MCF 10A (cell line): ENCODE measurements around the gene SAMD13. TPM values are rescaled to one million over a fixed set of nuclear protein-coding genes. Genes with fewer than 3 reads are reported as not detected.

Experiments
- BruUV-seq: library from RNA; stranded (reverse); fragments of 400-500 nt; replicated peaks from 2 replicates; lab custom pipeline; 2021; lab: Mats Ljungman, UMichigan
- CTCF ChIA-PET: fragments of 300-600 bp; sonication (Branson Sonifier 250); formaldehyde crosslinking; extraction: SDS; loops from one replicate; lab custom pipeline; 2021; ENCODE audit warnings: antibody characterized with exemption, inconsistent platforms; lab: Yijun Ruan, JAX
- POLR2A ChIA-PET: fragments of 300-600, 350-650 bp; sonication (Branson Sonifier 250); formaldehyde crosslinking; extraction: SDS; loops from one replicate; lab custom pipeline; 2020; ENCODE audit warnings: antibody characterized with exemption, inconsistent platforms; lab: Yijun Ruan, JAX
- DNase-seq: peaks from one replicate; pipeline ENCODE4 v3.0.0-alpha.2; 2018; ENCODE audit not compliant: unreplicated experiment
- H3K27ac Mint-ChIP-seq: one replicate; pipeline ENCODE4 v1.8.0; 2022; ENCODE audit warnings: mild to moderate bottlenecking, low read depth, mixed read lengths; ENCODE audit not compliant: unreplicated experiment
- H3K27me3 Mint-ChIP-seq: one replicate; pipeline ENCODE4 v1.8.0; 2022; ENCODE audit warnings: mixed read lengths; ENCODE audit not compliant: insufficient read depth, unreplicated experiment
- H3K36me3 Mint-ChIP-seq: one replicate; pipeline ENCODE4 v1.8.0; 2022; ENCODE audit warnings: mild to moderate bottlenecking, moderate library complexity, mixed read lengths; ENCODE audit not compliant: insufficient read depth, unreplicated experiment
- H3K4me1 Mint-ChIP-seq: one replicate; pipeline ENCODE4 v1.8.0; 2022; ENCODE audit warnings: mixed read lengths; ENCODE audit not compliant: insufficient read depth, unreplicated experiment
- H3K4me3 Mint-ChIP-seq: one replicate; pipeline ENCODE4 v1.8.0; 2022; ENCODE audit warnings: mild to moderate bottlenecking, moderate library complexity, mixed read lengths; ENCODE audit not compliant: unreplicated experiment
- H3K9me3 Mint-ChIP-seq: one replicate; pipeline ENCODE4 v1.8.0; 2022; ENCODE audit warnings: mixed read lengths; ENCODE audit not compliant: unreplicated experiment
- CTCF ChIP-seq: fragments of 200-600 bp; IDR thresholded peaks from one replicate; pipeline ENCODE4 v1.8.0; 2022; ENCODE audit warnings: antibody characterized with exemption, mild to moderate bottlenecking; ENCODE audit not compliant: unreplicated experiment
- intact Hi-C: fragments of 100-400 bp; cut with micrococcal nuclease; formaldehyde crosslinking; loops from 2 replicates; pipeline ENCODE4 v1.14.1; 2022
- total RNA-seq: library from RNA; stranded (reverse); gene quantifications from 2 replicates; pipeline ENCODE4 v1.2.3, GENCODE V29; 2022

The SAMD13 gene
- total RNA-seq, 1 experiment from 2014 or later, result 1.3 TPM

GRCh38 chr1:84377480-84378095, 76.1 kb downstream of the SAMD13 start:
- BruUV-seq, result no TSS peak
- intact Hi-C loops, result no loop called here

GRCh38 chr1:84379138-84379916, 77.8 kb downstream of the SAMD13 start:
- Mint-ChIP-seq H3K4me1 (no peaks in the 10 kb centered on the region), H3K36me3 (no peaks in the 10 kb centered on the region), H3K27me3 (no peaks in the 10 kb centered on the region), H3K4me3 (no peak overlapping the region), H3K9me3 (no peaks in the 10 kb centered on the region), H3K27ac (no peak overlapping the region)
- intact Hi-C loops, result no loop called here
- ChIA-PET CTCF (interaction anchor here (0.6 to 1.1 kb wide), 4 partner anchors 53 to 65 kb away, joined by 3 to 4 read pairs (median 3); no protein-coding TSS in a partner anchor), POLR2A (interaction anchor here (0.6 kb wide), 1 partner anchor 92 kb away, joined by 3 read pairs; no protein-coding TSS in a partner anchor)
- no TSS peak for BruUV-seq
- DNase-seq, result peak; percentile 27
- TF ChIP-seq CTCF, result no peak

More at GRCh38 chr1:84377480-84378095, 76.1 kb downstream of the SAMD13 start:
- ChIA-PET POLR2A (interaction anchor here (0.6 to 1.0 kb wide), 3 partner anchors 13 to 370 kb away, joined by 3 to 5 read pairs (median 3); no protein-coding TSS in a partner anchor), CTCF (no interaction called here)
- Mint-ChIP-seq H3K4me3 (no peak overlapping the region), H3K36me3 (no peaks in the 10 kb centered on the region), H3K4me1 (no peaks in the 10 kb centered on the region), H3K27me3 (no peaks in the 10 kb centered on the region), H3K9me3 (no peaks in the 10 kb centered on the region), H3K27ac (no peak overlapping the region)
- TF ChIP-seq CTCF, result no peak
- peak; percentile 57 for DNase-seq

GRCh38 chr1:84379917-84380180, 78.3 kb downstream of the SAMD13 start:
- no peaks in the 10 kb centered on the region for H3K36me3 Mint-ChIP-seq
- H3K27me3 Mint-ChIP-seq, result no peaks in the 10 kb centered on the region
- H3K27ac Mint-ChIP-seq, result no peak overlapping the region
- no peaks in the 10 kb centered on the region for H3K9me3 Mint-ChIP-seq
- TF ChIP-seq CTCF, result no peak
- no TSS peak for BruUV-seq
- H3K4me3 Mint-ChIP-seq, result no peak overlapping the region
- no peak for DNase-seq
- ChIA-PET POLR2A (no interaction called here), CTCF (interaction anchor here (1.1 kb wide), 1 partner anchor 54 kb away, joined by 4 read pairs; no protein-coding TSS in a partner anchor)
- no peaks in the 10 kb centered on the region for H3K4me1 Mint-ChIP-seq
- intact Hi-C loops, result no loop called here

- ChIA-PET POLR2A (no interaction called here), CTCF (no interaction called here)
- Mint-ChIP-seq H3K4me1 (no peaks in the 10 kb centered on the region), H3K36me3 (no peaks in the 10 kb centered on the region), H3K4me3 (no peak overlapping the region), H3K27ac (no peak overlapping the region), H3K9me3 (no peaks in the 10 kb centered on the region), H3K27me3 (no peaks in the 10 kb centered on the region)
- intact Hi-C loops, result no loop called here
- TF ChIP-seq CTCF, result no peak
- DNase-seq, result no peak
- no TSS peak for BruUV-seq
Measured at GRCh38 chr1:84382127-84382526, 80.6 kb downstream of the SAMD13 start.
